Tibial nerve (tissue), 4 donors: Measurements from ENCODE around the gene KIAA1958.

Experiments used
- CTCF ChIP-seq, 5 experiments: fragments of 200-600 bp in 3 of 5; fragments of 450-650 bp in 2 of 5; sonication (generic) in 3 of 5; IDR thresholded peaks; one replicate each; pipeline ENCODE4 v1.5.1; 2016 to 2019; ENCODE audit warnings: antibody characterized with exemption in 5 of 5, mild to moderate bottlenecking in 3 of 5, moderate library complexity in 2 of 5
- EP300 ChIP-seq, 2 donors: sonication (generic); formaldehyde crosslinking; IDR thresholded peaks; one replicate each; pipeline ENCODE4 v1.6.1; 2017; ENCODE audit warnings: antibody characterized with exemption in 2 of 2, mild to moderate bottlenecking in 1 of 2
- POLR2A ChIP-seq, 2 donors: fragments of 450-650 bp; IDR thresholded peaks; one replicate each; pipeline ENCODE4 v1.6.1; 2017; ENCODE audit warnings: antibody characterized with exemption in 2 of 2, mild to moderate bottlenecking in 2 of 2, moderate library complexity in 2 of 2

- no peak for TF ChIP-seq CTCF (IDR thresholded peaks at IDR 0.05)
- no peak for TF ChIP-seq EP300 (IDR thresholded peaks at IDR 0.05)
- TF ChIP-seq POLR2A (IDR thresholded peaks at IDR 0.05): no peak
These were observed 55.1 kb downstream of the KIAA1958 start for GRCh38 chr9:112541685-112542084.
